ENCODE measurements around the gene INSL3. TPM values are rescaled to one million over a fixed set of nuclear protein-coding genes. Genes with fewer than 3 reads are reported as not detected.

The INSL3 gene
- total and polyA plus RNA-seq, 2 of the 8 experiments (the other 6 are each of a cell fraction or from before 2014, with no cell fraction given): 0.41 to 1.5 TPM

DNA sequence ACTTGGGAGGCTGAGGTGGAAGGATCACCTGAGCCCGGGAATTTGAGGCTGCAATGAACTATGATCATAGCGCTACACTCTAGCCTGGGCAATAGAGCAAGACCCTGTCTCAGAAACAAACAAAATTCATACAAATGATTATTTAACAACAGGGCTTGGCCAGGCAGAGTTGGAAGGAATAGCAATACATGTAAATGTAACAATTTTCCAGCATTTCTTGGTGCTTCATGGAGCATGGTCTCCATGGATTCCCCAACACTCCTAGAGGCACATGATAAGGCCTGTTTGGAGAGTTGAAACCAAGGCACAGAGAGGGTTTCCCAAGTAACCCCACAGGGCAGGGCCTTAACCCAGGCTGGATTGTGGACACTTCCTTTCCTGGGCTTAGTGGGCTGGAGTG is 10.2 kb downstream of the INSL3 start (continued):
- TF ChIP-seq KDM4A (IDR thresholded peaks at IDR 0.05; ENCODE audit: low read depth, low read length, severe bottlenecking): no peak
- no peak for TF ChIP-seq POLR2AphosphoS5 (IDR thresholded peaks at IDR 0.05; ENCODE audit: low read depth, low read length)
- TF ChIP-seq EP300 (IDR thresholded peaks at IDR 0.05; ENCODE audit: borderline replicate concordance in 1 of 2, low read depth in 2 of 2, low read length in 2 of 2): no peak
- no peak for TF ChIP-seq SP2 (IDR thresholded peaks at IDR 0.05; ENCODE audit: low read length)
- no peak for TF ChIP-seq POLR2A (IDR thresholded peaks at IDR 0.05; ENCODE audit: control extremely low read depth in 1 of 2, low read depth in 2 of 2, low read length in 2 of 2)
- TF ChIP-seq CEBPB (IDR thresholded peaks at IDR 0.05; ENCODE audit: low read depth, low read length): no peak
- TF ChIP-seq, protein P1, sequence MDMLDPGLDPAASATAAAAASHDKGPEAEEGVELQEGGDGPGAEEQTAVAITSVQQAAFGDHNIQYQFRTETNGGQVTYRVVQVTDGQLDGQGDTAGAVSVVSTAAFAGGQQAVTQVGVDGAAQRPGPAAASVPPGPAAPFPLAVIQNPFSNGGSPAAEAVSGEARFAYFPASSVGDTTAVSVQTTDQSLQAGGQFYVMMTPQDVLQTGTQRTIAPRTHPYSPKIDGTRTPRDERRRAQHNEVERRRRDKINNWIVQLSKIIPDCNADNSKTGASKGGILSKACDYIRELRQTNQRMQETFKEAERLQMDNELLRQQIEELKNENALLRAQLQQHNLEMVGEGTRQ (IDR thresholded peaks at IDR 0.05; ENCODE audit: low read length): no peak

Data from H1 (cell line).